HEK293 (cell line): ENCODE results near the gene OXA1L.
"Not testable (repeated sequence)": the region's sequence is repeated elsewhere in the genome, so short reads cannot be mapped to it uniquely, and the experiment has no call there.

Source experiments
- ZNF274 ChIP-seq, 2 experiments: fragments of 200-500 bp in 1 of 2; fragments of 450-650 bp in 1 of 2; sonication (Bioruptor generic) in 1 of 2; formaldehyde crosslinking in 1 of 2; IDR thresholded peaks; 2 replicates each; pipeline versions ENCODE4 v1.5.1 to v1.6.1; 2014 to 2016; ENCODE audit warnings: borderline replicate concordance in 1 of 2, inconsistent platforms in 1 of 2, low read length in 1 of 2, missing biosample characterization in 1 of 2, missing genetic modification characterization in 1 of 2
- ZNF837 ChIP-seq: fragments of 450-650 bp; formaldehyde crosslinking; IDR thresholded peaks from 2 replicates; pipeline ENCODE4 v1.5.1; 2016; ENCODE audit warnings: missing biosample characterization, missing genetic modification characterization
- TF ChIP-seq, protein P1 (sequence below): fragments of 450-650 bp; formaldehyde crosslinking; IDR thresholded peaks from 2 replicates; pipeline ENCODE4 v1.5.1; 2016; ENCODE audit warnings: missing biosample characterization, missing genetic modification characterization
- TF ChIP-seq, protein P2 (sequence below): fragments of 450-650 bp; formaldehyde crosslinking; IDR thresholded peaks from 2 replicates; pipeline ENCODE4 v1.5.1; 2016; ENCODE audit warnings: missing biosample characterization, missing genetic modification characterization, low read depth

DNA sequence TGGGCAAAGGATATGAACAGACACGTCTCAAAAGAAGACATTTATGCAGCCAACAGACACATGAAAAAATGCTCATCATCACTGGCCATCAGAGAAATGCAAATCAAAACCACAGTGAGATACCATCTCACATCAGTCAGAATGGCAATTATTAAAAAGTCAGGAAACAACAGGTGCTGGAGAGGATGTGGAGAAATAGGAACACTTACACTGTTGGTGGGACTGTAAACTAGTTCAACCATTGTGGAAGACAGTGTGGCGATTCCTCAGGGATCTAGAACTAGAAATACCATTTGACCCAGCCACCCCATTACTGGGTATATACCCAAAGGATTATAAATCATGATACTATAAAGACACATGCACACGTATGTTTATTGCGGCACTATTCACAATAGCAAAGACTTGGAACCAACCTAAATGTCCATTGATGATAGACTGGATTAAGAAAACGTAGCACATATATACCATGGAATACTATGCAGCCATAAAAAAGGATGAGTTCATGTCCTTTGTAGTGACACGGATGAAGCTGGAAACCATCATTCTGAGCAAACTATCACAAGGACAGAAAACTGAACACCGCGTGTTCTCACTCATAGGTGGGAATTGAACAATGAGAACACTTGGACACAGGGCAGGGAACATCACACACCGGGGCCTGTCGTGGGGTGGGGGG lies 8.4 kb upstream of the OXA1L start:
- TF ChIP-seq, protein P1, sequence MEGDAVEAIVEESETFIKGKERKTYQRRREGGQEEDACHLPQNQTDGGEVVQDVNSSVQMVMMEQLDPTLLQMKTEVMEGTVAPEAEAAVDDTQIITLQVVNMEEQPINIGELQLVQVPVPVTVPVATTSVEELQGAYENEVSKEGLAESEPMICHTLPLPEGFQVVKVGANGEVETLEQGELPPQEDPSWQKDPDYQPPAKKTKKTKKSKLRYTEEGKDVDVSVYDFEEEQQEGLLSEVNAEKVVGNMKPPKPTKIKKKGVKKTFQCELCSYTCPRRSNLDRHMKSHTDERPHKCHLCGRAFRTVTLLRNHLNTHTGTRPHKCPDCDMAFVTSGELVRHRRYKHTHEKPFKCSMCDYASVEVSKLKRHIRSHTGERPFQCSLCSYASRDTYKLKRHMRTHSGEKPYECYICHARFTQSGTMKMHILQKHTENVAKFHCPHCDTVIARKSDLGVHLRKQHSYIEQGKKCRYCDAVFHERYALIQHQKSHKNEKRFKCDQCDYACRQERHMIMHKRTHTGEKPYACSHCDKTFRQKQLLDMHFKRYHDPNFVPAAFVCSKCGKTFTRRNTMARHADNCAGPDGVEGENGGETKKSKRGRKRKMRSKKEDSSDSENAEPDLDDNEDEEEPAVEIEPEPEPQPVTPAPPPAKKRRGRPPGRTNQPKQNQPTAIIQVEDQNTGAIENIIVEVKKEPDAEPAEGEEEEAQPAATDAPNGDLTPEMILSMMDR: not testable (repeated sequence)
- TF ChIP-seq ZNF274 (IDR thresholded peaks at IDR 0.05; ENCODE audit: low read length); ZNF274 (tag by site-specific recombination; IDR thresholded peaks at IDR 0.05; ENCODE audit: borderline replicate concordance); ZNF837: not testable (repeated sequence)
- TF ChIP-seq, protein P2, sequence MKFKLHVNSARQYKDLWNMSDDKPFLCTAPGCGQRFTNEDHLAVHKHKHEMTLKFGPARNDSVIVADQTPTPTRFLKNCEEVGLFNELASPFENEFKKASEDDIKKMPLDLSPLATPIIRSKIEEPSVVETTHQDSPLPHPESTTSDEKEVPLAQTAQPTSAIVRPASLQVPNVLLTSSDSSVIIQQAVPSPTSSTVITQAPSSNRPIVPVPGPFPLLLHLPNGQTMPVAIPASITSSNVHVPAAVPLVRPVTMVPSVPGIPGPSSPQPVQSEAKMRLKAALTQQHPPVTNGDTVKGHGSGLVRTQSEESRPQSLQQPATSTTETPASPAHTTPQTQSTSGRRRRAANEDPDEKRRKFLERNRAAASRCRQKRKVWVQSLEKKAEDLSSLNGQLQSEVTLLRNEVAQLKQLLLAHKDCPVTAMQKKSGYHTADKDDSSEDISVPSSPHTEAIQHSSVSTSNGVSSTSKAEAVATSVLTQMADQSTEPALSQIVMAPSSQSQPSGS (tag by site-specific recombination): not testable (repeated sequence)
